DMS153 (cell line): ENCODE measurements around the gene FLNC.

ENCODE experiments used
- DNase-seq: peaks from one replicate; lab custom pipeline; 2025; lab: John Stamatoyannopoulos, UW

The FLNC gene, protein sequence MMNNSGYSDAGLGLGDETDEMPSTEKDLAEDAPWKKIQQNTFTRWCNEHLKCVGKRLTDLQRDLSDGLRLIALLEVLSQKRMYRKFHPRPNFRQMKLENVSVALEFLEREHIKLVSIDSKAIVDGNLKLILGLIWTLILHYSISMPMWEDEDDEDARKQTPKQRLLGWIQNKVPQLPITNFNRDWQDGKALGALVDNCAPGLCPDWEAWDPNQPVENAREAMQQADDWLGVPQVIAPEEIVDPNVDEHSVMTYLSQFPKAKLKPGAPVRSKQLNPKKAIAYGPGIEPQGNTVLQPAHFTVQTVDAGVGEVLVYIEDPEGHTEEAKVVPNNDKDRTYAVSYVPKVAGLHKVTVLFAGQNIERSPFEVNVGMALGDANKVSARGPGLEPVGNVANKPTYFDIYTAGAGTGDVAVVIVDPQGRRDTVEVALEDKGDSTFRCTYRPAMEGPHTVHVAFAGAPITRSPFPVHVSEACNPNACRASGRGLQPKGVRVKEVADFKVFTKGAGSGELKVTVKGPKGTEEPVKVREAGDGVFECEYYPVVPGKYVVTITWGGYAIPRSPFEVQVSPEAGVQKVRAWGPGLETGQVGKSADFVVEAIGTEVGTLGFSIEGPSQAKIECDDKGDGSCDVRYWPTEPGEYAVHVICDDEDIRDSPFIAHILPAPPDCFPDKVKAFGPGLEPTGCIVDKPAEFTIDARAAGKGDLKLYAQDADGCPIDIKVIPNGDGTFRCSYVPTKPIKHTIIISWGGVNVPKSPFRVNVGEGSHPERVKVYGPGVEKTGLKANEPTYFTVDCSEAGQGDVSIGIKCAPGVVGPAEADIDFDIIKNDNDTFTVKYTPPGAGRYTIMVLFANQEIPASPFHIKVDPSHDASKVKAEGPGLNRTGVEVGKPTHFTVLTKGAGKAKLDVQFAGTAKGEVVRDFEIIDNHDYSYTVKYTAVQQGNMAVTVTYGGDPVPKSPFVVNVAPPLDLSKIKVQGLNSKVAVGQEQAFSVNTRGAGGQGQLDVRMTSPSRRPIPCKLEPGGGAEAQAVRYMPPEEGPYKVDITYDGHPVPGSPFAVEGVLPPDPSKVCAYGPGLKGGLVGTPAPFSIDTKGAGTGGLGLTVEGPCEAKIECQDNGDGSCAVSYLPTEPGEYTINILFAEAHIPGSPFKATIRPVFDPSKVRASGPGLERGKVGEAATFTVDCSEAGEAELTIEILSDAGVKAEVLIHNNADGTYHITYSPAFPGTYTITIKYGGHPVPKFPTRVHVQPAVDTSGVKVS (N-terminal part only)

DNA sequence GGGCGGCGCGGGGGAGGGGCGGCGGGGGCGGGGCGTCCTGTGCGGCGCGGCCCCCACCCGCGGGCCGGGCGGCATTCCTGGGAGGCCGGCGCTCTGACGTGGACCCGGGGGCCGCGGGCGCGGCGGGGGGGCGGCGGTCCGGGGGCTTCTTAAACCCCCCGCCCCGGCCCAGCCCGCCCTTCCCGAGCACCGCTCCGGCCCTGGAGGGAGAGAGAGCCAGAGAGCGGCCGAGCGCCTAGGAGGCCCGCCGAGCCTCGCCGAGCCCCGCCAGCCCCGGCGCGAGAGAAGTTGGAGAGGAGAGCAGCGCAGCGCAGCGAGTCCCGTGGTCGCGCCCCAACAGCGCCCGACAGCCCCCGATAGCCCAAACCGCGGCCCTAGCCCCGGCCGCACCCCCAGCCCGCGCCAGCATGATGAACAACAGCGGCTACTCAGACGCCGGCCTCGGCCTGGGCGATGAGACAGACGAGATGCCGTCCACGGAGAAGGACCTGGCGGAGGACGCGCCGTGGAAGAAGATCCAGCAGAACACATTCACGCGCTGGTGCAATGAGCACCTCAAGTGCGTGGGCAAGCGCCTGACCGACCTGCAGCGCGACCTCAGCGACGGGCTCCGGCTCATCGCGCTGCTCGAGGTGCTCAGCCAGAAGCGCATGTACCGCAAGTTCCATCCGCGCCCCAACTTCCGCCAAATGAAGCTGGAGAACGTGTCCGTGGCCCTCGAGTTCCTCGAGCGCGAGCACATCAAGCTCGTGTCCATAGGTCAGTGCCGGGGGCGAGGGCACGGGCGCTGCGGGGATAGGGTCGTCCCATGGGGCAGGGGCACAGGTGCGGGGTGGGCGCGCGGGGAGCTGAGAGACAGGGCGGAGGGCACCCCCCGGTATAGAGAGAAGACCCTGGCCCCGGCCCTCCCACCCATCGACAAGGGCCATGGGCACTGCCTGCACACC lies at the start of gene FLNC:
Gene FLNC (plus strand): TSS at position 176 of the 947 bp plus-strand sequence. CDS start 232 bp downstream, at position 408.
- DNase-seq = no peak

DNA sequence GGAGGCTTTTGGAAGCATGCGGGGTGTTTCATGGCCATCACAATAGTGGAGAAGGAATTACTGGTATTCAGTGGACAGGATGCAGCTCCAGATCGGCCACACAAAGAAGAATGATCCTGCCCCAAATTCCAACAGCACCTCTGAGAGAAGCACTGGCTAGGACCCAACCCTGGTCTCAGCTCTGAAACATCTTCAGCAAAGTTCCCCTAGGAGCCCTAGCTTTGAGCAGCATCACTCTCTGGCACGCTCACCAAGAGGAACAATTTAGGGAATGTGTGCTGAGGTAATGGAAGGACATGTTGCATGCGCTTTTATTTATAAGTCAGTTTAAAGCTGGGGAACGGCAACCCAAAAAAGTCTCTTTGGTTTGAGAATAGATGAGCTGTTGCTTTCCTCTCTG lies 49.1 kb upstream of the FLNC start:
- DNase-seq = no peak

DNA sequence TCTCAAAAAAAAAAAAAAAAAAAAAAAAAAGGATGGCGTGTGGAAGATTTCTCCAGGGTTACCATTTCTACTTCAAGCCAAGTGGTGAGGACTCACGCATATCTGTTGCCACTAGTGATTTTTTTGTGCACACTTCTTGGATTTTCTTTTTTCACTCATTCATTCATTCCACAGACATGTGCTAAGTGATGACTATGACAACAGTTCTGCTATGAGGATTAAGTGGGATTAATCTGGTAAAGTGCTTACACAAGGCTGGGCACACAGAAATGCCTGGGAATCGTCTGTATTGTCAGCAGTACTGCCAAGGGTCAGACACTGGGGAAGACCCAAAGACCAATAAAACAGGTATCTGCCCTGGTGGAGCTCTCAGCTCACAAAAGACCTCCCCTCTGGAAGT lies 48.4 kb upstream of the FLNC start:
- no peak for DNase-seq

DNA sequence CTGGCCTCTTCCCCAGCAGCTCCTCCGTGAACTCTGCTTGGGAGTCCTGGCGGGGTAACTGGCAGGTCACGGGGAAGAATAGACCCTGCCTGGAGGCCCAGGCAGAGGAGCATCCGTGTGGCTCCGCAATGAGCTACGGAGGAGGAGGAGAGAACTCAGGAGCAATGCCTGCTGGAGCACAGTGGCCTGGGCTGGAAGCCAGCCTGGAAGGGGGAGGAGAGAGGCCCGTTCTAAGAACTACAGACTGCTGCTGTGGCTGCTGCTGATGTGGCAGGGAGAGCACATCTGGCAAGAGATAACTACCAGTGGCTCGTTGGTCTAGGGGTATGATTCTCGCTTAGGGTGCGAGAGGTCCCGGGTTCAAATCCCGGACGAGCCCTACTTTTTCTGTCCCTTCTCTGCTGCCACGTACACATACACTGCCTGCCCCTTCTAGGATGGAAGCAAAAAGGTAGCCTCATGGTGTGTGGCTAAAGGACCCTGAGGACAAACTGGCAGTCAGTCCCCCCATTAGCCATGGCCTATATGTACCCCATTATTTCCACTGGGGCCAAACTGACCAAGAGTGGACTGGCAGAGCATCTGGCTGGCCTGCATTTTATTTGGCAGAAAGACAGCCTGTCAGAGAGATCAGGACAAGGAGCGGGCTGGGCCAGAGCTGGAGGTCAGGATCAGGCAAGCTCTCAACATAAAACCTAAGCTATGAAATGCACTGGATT lies 46.9 kb upstream of the FLNC start:
- DNase-seq = no peak

DNA sequence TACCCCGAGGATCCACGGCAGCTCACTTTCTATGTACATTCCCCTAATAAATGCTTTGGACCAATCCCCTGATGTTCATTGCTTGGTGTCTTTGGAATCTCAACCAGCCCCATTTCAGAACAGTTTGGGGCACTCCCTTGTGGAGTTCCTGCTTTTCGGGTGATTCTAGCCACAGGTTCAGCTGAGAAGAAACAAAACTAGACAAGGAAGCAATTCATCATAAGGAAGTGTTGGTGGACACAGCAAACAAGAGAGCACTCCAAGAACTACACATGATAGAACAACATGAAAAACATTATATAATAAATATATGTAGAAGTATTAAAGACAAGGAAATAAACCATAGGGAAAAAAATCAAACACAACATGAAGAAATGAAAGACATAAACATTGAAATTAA lies 44.5 kb upstream of the FLNC start:
- DNase-seq = no peak

DNA sequence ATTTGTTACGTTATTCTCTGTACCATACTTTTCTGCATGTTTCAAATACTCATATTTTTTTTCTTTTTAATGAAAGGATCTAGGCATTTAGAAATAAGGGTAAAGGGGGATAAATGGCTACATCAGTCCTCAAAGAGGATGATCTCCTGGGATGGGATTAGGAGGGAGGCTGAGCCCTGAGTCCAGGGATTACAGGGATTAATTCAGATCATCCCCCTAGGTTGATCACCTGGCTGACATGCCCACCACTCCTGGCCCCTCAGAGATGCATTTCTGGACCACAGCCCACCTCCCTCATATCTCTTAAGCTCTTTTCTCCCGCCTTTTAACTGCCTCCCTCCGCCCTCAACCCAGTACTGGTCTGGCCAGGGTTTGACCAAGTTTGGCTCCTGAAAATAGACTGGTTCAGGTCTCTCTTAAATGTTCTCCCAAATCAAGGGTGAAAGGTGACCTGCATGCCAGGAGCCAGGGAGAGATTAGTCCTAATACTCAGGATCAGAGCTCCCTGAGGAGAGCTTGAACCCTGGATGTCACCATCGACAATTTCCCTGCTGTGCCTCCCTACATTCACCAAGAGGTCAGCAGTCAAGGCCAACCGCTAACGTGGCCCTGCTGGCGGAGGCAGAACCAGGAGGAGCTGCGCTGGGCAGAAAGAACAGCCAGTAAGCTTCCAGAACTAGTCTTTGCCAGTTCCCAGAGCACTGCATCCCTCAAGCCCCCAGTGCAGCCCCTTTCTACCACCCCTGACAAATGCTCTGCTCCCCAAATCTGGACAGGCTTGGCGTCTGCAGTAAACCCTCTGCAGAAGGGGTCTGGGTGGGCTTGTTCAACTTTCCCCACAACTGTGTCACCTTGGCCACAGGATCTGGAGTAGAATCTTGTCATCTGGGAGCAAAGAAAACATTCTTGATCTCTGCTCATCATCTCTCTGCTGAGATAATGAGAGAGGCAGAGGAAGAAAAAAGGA lies 41.5 kb upstream of the FLNC start:
- DNase-seq = no peak

DNA sequence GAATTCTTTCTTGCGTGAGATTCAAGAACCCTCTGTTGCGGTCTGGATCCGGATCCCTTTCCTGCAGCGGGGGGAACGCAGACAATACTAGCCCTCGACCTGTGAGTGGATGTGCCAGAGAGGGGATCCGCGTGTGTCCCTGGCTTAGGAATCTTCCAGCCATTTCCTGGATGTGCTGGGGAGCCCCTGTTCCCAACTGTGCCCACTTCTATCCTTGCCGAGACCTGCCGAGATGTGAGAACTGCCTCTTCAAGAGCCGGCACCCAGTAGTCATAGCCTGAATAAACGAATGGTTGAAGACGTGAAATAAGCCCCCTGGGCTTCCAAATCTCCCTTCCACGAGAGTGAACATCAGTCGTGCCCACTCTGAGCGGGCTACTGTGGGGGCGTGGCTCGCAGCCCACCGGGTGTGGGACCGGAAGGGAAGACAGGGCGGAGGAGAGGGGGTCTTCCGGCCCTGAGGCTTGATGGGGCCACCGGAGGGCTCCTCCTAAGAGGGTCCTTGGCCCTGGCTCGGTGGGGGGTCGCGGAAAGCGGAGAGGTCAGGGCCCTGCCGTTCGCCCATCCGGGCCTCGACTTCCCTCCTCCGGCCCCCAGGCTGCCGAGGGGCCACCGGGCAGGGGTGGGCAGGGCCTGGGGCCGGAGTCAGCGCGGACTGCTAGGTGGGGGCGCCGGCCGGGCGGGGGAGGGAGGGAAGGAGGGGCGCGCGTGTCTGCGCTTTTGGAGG lies 39.7 kb upstream of the FLNC start:
- no peak for DNase-seq

DNA sequence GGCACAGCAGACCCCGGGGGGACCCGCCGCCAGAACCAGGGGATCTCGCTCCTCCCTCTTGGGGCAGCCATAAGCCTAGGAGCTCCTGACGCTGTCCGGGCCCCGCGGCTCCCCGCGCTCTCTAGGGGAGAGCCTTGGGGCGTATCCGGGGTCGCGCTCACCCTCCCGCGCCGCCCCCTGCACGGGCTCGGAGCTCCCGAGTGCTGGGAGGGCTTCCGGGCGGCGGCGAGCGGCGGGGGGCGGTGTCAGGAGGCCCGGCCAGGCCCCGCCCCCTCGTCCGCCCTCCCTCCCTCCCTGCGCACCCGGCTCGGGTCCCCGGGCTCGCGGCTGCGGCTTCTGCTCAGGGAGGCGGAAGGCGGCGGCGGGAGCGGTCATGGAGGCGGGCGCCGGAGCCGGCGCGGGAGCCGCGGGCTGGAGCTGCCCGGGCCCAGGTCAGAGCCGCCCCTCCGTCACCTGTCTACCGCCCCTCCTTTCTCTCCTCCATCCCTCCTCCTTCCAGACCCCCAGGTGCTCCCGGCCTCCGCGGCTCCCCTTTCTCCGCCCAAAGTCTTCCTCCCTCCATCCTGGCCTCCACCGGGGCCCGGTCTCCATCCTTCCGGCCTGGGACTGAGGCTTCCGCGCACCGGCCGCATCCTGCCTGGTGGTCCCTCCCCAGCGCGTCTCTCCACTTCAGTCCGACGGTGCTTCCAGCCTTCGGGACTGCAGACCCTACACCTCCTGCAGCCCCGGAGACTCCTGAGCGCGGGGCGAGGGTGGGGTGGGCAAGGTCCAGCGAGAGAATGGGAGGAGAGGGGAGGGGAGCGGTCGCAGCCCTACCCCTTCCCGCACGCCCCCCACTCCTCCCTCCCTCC lies 38.9 kb upstream of the FLNC start, which contains the start of gene CCDC136:
Gene CCDC136 (plus strand): TSS at position 848 of the 851 bp plus-strand sequence. CDS start 444 bp downstream, outside the sequence.
- peak; percentile 29 for DNase-seq

DNA sequence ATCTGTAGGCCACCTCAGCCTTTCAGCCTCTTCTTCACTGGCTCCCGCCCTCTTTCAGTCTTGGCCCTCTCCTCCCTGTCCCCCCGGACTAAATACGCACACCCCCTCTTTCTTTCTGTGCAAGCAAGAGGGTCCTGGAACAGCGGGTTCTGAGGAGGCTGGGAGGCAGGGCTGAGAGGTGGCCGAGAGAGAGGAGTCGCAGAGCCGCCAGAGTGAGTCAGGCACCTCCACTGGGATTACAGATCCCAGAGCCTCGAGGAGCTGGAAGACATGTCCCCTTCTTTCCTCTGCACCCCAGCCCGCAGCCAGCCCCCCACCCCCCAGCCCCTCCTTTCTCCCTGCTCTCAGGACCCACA lies 38.3 kb upstream of the FLNC start:
- no peak for DNase-seq

DNA sequence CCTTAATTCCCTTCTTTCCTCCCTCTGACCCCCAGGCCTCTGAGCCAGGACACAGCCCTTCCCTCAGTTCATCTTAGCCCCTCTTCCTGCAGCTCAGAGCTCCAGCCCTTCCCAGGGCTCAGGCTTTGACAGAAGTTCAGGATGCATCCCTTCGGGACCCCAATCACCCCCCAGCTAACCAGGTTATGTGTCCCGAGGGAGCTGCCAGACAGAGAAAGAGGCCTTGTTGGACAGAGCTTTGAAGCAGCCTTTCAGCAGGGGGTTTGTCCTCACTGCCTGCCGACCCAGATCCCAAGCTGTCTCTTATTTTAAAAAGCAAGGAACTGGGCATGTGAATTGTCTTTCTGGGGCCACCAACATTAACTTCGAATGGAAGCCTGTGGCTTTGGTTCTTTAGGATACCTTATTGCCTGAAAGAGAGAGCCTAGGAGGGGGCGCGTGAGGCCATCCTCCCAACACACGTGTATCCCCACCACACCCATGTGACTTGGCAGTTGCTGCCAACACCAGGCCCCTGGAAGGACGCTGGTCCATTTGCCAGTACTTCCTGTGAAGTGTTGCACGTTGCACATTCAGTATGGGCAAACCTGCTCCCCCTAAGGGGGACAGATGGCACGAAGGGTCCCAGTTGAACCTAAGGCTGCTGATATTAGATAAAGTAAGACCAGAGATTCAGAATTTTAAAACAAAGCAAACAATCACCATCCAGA lies 37.6 kb upstream of the FLNC start:
- DNase-seq = no peak

DNA sequence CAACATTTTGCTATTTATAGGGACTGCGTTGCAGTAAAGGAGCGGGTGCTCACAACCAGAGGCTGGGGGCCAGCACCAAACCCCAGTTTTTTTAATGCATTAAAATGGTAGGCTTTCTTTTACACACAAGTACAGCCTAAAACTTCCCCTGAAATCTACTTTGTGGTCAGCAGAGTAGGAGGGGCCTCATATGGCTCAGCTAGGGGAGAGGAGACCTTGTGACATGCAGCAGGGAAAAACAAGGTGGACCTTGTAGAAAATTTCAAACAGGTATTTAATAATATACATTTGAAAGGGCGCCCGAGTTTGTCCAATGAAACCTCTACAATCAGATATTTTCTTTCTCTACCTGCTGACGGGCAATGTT lies 37.0 kb upstream of the FLNC start:
- DNase-seq = no peak

DNA sequence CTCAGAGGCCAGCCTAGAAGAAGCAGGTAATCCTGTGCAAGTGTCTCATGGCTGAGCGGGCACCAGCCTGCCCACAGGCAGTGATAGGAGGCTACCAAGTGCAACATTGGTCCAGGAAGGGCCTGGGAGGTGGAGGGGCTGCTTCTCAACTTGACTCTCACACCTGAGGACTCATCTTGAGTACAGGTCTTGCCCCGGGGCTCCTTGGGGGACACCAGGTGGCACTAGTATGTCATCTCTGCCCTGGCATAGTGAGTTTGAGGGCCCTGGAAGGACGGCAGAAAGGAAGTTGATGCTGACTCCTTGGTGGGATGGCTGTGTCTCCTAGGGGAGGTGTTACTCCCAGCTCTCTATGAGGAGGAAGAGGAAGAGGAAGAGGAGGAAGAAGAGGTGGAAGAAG lies 36.2 kb upstream of the FLNC start:
- no peak for DNase-seq

DNA sequence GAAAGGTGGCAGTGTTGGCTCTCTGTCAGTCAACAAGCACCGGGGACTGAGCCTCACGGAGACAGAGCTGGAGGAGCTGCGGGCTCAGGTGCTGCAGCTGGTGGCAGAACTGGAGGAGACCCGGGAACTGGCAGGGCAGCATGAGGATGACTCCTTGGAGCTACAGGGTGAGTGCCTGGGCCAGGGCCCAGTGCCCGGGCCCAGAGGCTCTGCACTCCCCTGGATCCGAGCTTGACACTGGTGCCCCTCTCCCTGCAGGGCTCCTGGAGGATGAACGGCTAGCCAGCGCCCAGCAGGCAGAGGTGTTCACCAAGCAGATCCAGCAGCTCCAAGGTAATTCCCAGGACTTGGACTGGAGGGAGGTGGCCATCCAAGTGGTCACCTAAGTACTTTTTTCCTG lies 35.8 kb upstream of the FLNC start:
- no peak for DNase-seq

DNA sequence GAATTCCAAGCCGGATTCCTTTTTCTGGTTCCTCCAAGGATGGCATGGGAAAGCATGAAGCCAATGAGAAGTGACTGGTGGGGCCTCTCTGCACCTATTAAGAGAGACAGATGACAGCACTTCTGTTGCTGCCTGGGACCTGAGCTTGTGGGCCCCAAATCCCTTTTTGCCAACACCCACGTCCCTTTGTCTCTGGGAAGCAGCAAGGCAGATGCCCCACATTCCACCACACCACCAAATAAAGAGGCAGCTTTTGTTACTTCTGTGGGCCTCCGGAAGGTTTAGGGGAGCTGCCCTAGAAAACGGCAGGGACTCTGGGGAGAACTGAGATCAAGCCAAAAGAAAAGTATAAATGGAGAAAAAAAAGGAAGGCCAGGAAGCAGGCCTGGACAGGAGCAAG lies 35.1 kb upstream of the FLNC start:
- no peak for DNase-seq

DNA sequence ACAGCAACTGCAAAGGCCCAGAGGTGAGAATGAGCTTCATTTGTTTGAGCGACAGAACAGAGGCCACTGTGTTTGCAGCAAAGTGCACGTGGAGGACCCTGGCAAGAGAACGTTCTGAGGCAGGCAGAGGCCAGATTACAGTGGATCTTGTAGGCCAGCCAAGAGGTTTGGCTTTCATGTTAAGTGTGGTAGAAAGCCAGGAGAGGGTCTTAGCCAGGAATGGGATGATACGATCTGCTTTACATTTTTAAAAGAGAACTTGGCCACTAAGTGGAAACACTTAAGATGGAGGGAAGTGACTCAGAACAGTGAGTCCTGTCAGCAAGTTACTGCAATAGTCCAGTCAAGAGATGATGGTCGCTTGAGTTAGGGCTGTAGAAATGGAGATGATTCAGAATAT lies 33.9 kb upstream of the FLNC start:
- no peak for DNase-seq

DNA sequence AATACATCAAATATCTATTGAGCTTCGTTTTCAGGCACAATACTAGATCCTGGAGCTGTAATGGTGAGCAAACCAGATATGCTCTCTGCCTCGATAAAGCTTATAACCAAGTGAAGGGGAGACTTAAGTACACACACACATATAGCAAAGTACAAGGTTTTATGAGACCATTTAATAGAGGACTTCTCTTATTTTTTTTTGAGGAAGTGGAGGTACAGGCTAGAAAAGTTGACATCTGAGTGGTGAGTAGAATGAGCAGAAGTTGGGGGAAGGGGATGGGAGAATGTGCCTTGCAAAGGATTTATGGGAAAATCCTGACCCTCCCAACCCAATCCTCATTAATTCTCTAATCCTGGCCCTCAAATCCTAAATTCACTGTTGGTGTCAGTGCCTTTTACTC lies 30.8 kb upstream of the FLNC start:
- no peak for DNase-seq

DNA sequence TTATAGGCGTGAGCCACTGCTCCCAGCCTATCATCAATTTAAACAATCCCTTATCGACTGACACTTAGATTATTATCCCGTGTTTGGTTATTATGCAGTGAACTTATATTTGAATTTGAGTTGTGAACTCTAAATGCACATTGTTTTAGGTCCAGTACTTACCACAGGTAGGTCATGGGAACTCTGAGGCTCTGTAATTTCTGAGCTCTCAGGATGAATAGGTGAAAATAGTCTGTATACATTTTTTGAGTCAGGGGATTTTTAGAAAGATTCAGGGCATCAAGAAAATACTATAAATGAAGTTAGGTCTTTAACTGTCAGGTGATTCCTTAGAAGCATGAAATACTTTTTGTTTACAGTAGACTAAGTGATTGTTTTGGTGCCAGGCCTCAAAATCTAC lies 29.6 kb upstream of the FLNC start:
- no peak for DNase-seq
